Measurements from ENCODE around the gene RGS7. TPM values are rescaled to one million over a fixed set of nuclear protein-coding genes. Genes with fewer than 3 reads are reported as not detected.

Gene RGS7
- total RNA-seq: not detected
- long read RNA-seq: 0 reads

GRCh38 chr1:241356519-241357365 is at the start of gene RGS7:
Gene RGS7, minus strand, starts transcription at chr1:241357205.
- TF ChIP-seq CTCF (IDR thresholded peaks at IDR 0.05): no peak
- TF ChIP-seq POLR2A (IDR thresholded peaks at IDR 0.05): no peak
- no peaks in the 10 kb centered on the region for H3K4me1 ChIP-seq
- no peaks in the 10 kb centered on the region for H3K9me3 ChIP-seq
- 0% methylated on average over 13 of the region's 105 CpGs for WGBS (ENCODE audit: insufficient coverage, low coverage, low lambda C conversion rate, missing lambda C conversion rate)
- no peaks in the 10 kb centered on the region for H3K36me3 ChIP-seq
- intact Hi-C loops (cut with DNase I): no loop called here
- DNase-seq: peak in 2 of 3 donors; percentile 24 to 48
- H3K27ac ChIP-seq: no peak within 1 kb of the TSS
- H3K27me3 ChIP-seq: no peaks in the 10 kb centered on the region
- peak within 1 kb of the TSS; percentile 12 to 35 (median 14) for H3K4me3 ChIP-seq
- ATAC-seq: peak; percentile 33 to 75 (median 64)

GRCh38 chr1:241406421-241406820 is 49.4 kb upstream of the RGS7 start:
- Histone ChIP-seq H3K36me3 (no peaks in the 10 kb centered on the region), H3K4me3 (no peak overlapping the region), H3K4me1 (no peaks in the 10 kb centered on the region), H3K27ac (no peak overlapping the region), H3K27me3 (no peaks in the 10 kb centered on the region), H3K9me3 (no peaks in the 10 kb centered on the region)
- no peak for ATAC-seq
- intact Hi-C loops (cut with DNase I): no loop called here
- TF ChIP-seq CTCF (IDR thresholded peaks at IDR 0.05) (no peak), POLR2A (IDR thresholded peaks at IDR 0.05) (no peak)
- 80% methylated on average over 2 of the region's 3 CpGs for WGBS (ENCODE audit: insufficient coverage, low coverage, low lambda C conversion rate, missing lambda C conversion rate)
- DNase-seq: no peak

- ATAC-seq: no peak
- DNase-seq: no peak
- Histone ChIP-seq H3K27ac (no peak overlapping the region), H3K36me3 (no peaks in the 10 kb centered on the region), H3K4me3 (no peak overlapping the region), H3K27me3 (no peaks in the 10 kb centered on the region), H3K4me1 (no peaks in the 10 kb centered on the region), H3K9me3 (no peaks in the 10 kb centered on the region)
- intact Hi-C loops (cut with DNase I): no loop called here
- WGBS (ENCODE audit: insufficient coverage, low coverage, low lambda C conversion rate, missing lambda C conversion rate): 58% methylated on average over 6 of the region's 6 CpGs
- no peak for TF ChIP-seq POLR2A (IDR thresholded peaks at IDR 0.05)
- TF ChIP-seq CTCF (IDR thresholded peaks at IDR 0.05): no peak
Measured at GRCh38 chr1:241401156-241401555, 44.2 kb upstream of the RGS7 start.

GRCh38 chr1:241396747-241397681 is 40.0 kb upstream of the RGS7 start:
- 35% methylated on average over 6 of the region's 6 CpGs for WGBS (ENCODE audit: insufficient coverage, low coverage, low lambda C conversion rate, missing lambda C conversion rate)
- no peaks in the 10 kb centered on the region for H3K36me3 ChIP-seq
- no peaks in the 10 kb centered on the region for H3K27me3 ChIP-seq
- DNase-seq: no peak
- H3K27ac ChIP-seq: no peak overlapping the region
- intact Hi-C loops (cut with DNase I): no loop called here
- H3K9me3 ChIP-seq: no peaks in the 10 kb centered on the region
- H3K4me1 ChIP-seq: no peaks in the 10 kb centered on the region
- no peak for TF ChIP-seq CTCF (IDR thresholded peaks at IDR 0.05)
- TF ChIP-seq POLR2A (IDR thresholded peaks at IDR 0.05): no peak
- no peak for ATAC-seq
- no peak overlapping the region for H3K4me3 ChIP-seq

Data from right lobe of liver (tissue), 6 donors.